ENCODE data around the gene IL1A.

- TF ChIP-seq HDAC2 (IDR thresholded peaks at IDR 0.05) (no peak), SP1 (CRISPR knock-in tag; IDR thresholded peaks at IDR 0.05) (no peak), BRCA1 (IDR thresholded peaks at IDR 0.05) (no peak), BRCA1 (CRISPR knock-in tag; IDR thresholded peaks at IDR 0.05) (no peak), GABPB2 (CRISPR knock-in tag; conservative IDR thresholded peaks at IDR 0.05) (no peak), EZH2 (IDR thresholded peaks at IDR 0.05; ENCODE audit: borderline replicate concordance, low read depth, low read length) (no peak), NFXL1 (CRISPR knock-in tag; IDR thresholded peaks at IDR 0.05) (no peak), TEAD4 (IDR thresholded peaks at IDR 0.05; ENCODE audit: low read length) (no peak), TEAD4 (CRISPR knock-in tag; IDR thresholded peaks at IDR 0.05; ENCODE audit: borderline replicate concordance) (no peak)
These were observed 50.8 kb downstream of the IL1A start for GRCh38 chr2:112733456-112733855.

All from K562 (cell line).